ENCODE data around the gene DCAF11. TPM values are rescaled to one million over a fixed set of nuclear protein-coding genes. Genes with fewer than 3 reads are reported as not detected.

Gene DCAF11
- total and polyA plus RNA-seq, 2 of the 13 experiments (the other 11 are each of a cell fraction or from before 2014, with no cell fraction given), result 150 to 257 TPM

DNA sequence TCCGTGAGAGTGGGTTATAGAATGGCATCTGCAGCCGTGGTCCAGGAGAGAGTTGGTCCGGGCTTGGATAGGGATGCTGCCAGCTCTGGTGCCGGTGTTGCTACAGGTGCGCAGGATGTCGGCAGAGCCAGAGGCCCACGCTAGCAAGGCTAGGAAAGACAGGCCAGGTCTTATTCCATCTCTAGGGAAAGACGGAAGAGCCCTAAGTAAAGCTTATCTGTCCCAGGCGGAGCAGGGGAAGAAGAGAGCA lies 20.9 kb downstream of the DCAF11 start (continued):
- TF ChIP-seq, protein P1, sequence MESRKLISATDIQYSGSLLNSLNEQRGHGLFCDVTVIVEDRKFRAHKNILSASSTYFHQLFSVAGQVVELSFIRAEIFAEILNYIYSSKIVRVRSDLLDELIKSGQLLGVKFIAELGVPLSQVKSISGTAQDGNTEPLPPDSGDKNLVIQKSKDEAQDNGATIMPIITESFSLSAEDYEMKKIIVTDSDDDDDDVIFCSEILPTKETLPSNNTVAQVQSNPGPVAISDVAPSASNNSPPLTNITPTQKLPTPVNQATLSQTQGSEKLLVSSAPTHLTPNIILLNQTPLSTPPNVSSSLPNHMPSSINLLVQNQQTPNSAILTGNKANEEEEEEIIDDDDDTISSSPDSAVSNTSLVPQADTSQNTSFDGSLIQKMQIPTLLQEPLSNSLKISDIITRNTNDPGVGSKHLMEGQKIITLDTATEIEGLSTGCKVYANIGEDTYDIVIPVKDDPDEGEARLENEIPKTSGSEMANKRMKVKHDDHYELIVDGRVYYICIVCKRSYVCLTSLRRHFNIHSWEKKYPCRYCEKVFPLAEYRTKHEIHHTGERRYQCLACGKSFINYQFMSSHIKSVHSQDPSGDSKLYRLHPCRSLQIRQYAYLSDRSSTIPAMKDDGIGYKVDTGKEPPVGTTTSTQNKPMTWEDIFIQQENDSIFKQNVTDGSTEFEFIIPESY (CRISPR knock-in tag; IDR thresholded peaks at IDR 0.05), result no peak
- TF ChIP-seq, protein P2, sequence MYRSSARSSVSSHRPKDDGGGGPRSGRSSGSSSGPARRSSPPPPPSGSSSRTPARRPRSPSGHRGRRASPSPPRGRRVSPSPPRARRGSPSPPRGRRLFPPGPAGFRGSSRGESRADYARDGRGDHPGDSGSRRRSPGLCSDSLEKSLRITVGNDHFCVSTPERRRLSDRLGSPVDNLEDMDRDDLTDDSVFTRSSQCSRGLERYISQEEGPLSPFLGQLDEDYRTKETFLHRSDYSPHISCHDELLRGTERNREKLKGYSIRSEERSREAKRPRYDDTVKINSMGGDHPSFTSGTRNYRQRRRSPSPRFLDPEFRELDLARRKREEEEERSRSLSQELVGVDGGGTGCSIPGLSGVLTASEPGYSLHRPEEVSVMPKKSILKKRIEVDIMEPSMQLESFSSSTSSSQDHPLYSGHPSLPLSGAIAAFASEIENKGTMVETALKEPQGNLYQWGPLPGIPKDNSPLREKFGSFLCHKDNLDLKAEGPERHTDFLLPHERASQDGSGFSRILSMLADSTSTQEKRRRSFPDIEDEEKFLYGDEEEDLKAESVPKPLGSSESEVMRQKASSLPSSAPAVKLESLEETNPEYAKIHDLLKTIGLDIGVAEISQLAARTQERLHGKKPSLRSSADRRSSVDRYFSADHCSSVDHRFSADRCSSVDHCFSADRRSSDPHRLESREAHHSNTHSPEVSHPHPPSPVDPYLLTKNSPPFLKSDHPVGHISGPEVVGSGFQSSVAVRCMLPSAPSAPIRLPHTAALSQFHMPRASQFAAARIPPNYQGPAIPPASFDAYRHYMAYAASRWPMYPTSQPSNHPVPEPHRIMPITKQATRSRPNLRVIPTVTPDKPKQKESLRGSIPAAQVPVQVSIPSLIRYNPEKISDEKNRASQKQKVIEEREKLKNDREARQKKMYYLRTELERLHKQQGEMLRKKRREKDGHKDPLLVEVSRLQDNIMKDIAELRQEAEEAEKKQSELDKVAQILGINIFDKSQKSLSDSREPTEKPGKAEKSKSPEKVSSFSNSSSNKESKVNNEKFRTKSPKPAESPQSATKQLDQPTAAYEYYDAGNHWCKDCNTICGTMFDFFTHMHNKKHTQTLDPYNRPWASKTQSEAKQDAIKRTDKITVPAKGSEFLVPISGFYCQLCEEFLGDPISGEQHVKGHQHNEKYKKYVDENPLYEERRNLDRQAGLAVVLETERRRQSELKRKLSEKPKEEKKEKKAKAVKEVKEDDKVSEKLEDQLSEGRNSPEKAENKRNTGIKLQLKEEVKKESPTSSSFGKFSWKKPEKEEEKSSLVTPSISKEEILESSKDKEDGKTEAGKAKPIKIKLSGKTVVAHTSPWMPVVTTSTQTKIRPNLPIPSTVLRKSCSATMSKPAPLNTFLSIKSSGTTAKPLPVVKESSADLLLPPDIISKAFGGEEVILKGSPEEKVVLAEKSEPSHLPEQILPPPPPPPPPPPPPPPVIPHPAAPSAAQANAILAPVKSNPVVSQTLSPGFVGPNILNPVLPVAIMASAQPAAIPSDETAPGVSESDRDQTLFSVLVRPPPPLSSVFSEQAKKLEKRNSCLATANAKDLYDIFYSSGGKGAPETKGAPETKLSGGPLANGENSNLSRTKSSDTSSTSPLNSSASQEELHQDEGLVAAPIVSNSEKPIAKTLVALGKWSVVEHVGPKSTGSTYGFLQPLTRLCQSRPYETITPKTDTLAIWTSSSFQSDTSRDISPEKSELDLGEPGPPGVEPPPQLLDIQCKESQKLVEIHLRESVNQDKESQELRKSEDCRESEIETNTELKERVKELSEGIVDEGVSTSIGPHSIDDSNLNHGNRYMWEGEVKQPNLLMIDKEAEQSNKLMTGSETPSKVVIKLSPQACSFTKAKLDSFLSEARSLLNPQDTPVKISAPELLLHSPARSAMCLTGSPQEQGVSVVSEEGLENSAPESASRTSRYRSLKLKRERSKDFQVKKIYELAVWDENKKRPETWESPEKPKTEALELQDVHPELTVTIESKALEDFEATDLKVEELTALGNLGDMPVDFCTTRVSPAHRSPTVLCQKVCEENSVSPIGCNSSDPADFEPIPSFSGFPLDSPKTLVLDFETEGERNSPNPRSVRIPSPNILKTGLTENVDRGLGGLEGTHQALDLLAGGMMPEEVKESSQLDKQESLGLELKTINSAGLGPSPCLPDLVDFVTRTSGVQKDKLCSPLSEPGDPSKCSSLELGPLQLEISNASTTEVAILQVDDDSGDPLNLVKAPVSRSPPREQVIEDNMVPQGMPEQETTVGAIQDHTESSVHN (CRISPR knock-in tag; IDR thresholded peaks at IDR 0.05), result no peak; the same call in 1 of the 2 replicates
- TF ChIP-seq ZNF180 (CRISPR knock-in tag; IDR thresholded peaks at IDR 0.05; ENCODE audit: borderline replicate concordance, low read depth) (no peak), ZNF546 (CRISPR knock-in tag; conservative IDR thresholded peaks at IDR 0.05) (no peak), ZEB1 (IDR thresholded peaks at IDR 0.05; ENCODE audit: insufficient replicate concordance, low read depth) (no peak), SIN3B (IDR thresholded peaks at IDR 0.05; ENCODE audit: low read length) (no peak), ZNF878 (CRISPR knock-in tag; IDR thresholded peaks at IDR 0.05) (no peak), ZNF598 (CRISPR knock-in tag; IDR thresholded peaks at IDR 0.05; ENCODE audit: borderline replicate concordance) (peak; percentile 85; the same call in 1 of the 2 replicates), ETS1 (CRISPR knock-in tag; IDR thresholded peaks at IDR 0.05) (no peak), ZNF589 (CRISPR knock-in tag; conservative IDR thresholded peaks at IDR 0.05) (no peak), ZMAT5 (CRISPR knock-in tag; IDR thresholded peaks at IDR 0.05; ENCODE audit: borderline replicate concordance, low read depth) (no peak), MEIS1 (CRISPR knock-in tag; IDR thresholded peaks at IDR 0.05; ENCODE audit: borderline replicate concordance) (no peak), MAFG (CRISPR knock-in tag; IDR thresholded peaks at IDR 0.05) (no peak)
- TF ChIP-seq, protein P3, sequence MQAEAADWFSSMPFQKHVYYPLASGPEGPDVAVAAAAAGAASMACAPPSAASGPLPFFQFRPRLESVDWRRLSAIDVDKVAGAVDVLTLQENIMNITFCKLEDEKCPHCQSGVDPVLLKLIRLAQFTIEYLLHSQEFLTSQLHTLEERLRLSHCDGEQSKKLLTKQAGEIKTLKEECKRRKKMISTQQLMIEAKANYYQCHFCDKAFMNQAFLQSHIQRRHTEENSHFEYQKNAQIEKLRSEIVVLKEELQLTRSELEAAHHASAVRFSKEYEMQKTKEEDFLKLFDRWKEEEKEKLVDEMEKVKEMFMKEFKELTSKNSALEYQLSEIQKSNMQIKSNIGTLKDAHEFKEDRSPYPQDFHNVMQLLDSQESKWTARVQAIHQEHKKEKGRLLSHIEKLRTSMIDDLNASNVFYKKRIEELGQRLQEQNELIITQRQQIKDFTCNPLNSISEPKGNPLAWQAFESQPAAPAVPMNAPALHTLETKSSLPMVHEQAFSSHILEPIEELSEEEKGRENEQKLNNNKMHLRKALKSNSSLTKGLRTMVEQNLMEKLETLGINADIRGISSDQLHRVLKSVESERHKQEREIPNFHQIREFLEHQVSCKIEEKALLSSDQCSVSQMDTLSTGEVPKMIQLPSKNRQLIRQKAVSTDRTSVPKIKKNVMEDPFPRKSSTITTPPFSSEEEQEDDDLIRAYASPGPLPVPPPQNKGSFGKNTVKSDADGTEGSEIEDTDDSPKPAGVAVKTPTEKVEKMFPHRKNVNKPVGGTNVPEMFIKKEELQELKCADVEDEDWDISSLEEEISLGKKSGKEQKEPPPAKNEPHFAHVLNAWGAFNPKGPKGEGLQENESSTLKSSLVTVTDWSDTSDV (CRISPR knock-in tag; IDR thresholded peaks at IDR 0.05), result no peak
- TF ChIP-seq, protein P4, sequence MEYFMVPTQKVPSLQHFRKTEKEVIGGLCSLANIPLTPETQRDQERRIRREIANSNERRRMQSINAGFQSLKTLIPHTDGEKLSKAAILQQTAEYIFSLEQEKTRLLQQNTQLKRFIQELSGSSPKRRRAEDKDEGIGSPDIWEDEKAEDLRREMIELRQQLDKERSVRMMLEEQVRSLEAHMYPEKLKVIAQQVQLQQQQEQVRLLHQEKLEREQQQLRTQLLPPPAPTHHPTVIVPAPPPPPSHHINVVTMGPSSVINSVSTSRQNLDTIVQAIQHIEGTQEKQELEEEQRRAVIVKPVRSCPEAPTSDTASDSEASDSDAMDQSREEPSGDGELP (IDR thresholded peaks at IDR 0.05; ENCODE audit: borderline replicate concordance, low read depth), result no peak
